HL-60 (cell line): Measurements from ENCODE around the gene NRXN3.

ENCODE experiments used
- DNase-seq, 2 experiments: peaks; one replicate each; pipeline ENCODE4 v3.0.0-alpha.2; 2010 to 2020; ENCODE audit warnings: low read depth in 1 of 2, low spot score in 1 of 2
- H3K27ac ChIP-seq: fragments of 250-450 bp; sonication (Bioruptor Pico); replicated peaks from 2 replicates; pipeline ENCODE4 v1.5.1; 2020; ENCODE audit warnings: mild to moderate bottlenecking, moderate library complexity
- H3K27me3 ChIP-seq: fragments of 250-450 bp; sonication (Bioruptor Pico); 2 replicates; pipeline ENCODE4 v1.5.1; 2021; ENCODE audit warnings: mild to moderate bottlenecking, moderate library complexity; ENCODE audit not compliant: insufficient read depth, poor library complexity, severe bottlenecking
- H3K4me3 ChIP-seq: replicated peaks from 2 replicates; pipeline ENCODE4 v1.5.1; 2011; ENCODE audit warnings: mild to moderate bottlenecking, control low read depth, low read length; ENCODE audit not compliant: insufficient read depth
- GABPA ChIP-seq: IDR thresholded peaks from 2 replicates; pipeline ENCODE4 v1.6.1; 2012; ENCODE audit warnings: low read depth
- POLR2AphosphoS5 ChIP-seq: IDR thresholded peaks from 2 replicates; pipeline ENCODE4 v1.6.1; 2012; ENCODE audit warnings: low read depth
- REST ChIP-seq: IDR thresholded peaks from 2 replicates; pipeline ENCODE4 v1.6.1; 2012; ENCODE audit warnings: low read depth; ENCODE audit not compliant: insufficient replicate concordance
- SPI1 ChIP-seq: IDR thresholded peaks from 2 replicates; pipeline ENCODE4 v1.6.1; 2012; ENCODE audit warnings: low read depth, mild to moderate bottlenecking, borderline replicate concordance
- TF ChIP-seq, protein P1 (sequence below): IDR thresholded peaks from one replicate; pipeline ENCODE4 v1.5.1; 2011; ENCODE audit warnings: low read length, control low read depth, inconsistent platforms; ENCODE audit not compliant: insufficient read depth

NRXN3 gene

DNA sequence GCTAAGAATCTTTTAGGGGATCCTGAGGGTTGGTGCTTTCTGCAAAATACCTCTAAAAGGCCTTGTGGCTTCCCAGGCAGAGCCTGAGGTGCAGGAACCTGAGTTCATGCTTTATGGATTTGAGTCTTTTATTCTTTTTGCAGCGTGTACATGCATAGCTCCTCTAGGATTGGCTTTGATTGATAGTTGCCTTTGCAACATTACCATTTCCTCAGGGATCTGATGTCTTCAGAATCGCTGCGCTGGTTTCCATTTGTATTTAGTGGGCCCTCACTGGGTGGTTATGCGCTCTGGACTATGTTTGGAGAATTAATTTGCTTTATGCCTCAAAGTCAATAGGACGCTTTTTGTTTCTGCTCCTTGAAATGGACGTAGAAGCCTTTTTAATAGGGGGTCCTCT, 16.1 kb downstream of the NRXN3 start:
- no peak for TF ChIP-seq REST
- TF ChIP-seq POLR2AphosphoS5: no peak
- TF ChIP-seq GABPA: no peak
- TF ChIP-seq SPI1: no peak
- TF ChIP-seq, protein P1, sequence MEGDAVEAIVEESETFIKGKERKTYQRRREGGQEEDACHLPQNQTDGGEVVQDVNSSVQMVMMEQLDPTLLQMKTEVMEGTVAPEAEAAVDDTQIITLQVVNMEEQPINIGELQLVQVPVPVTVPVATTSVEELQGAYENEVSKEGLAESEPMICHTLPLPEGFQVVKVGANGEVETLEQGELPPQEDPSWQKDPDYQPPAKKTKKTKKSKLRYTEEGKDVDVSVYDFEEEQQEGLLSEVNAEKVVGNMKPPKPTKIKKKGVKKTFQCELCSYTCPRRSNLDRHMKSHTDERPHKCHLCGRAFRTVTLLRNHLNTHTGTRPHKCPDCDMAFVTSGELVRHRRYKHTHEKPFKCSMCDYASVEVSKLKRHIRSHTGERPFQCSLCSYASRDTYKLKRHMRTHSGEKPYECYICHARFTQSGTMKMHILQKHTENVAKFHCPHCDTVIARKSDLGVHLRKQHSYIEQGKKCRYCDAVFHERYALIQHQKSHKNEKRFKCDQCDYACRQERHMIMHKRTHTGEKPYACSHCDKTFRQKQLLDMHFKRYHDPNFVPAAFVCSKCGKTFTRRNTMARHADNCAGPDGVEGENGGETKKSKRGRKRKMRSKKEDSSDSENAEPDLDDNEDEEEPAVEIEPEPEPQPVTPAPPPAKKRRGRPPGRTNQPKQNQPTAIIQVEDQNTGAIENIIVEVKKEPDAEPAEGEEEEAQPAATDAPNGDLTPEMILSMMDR: no peak
- DNase-seq: no peak
- Histone ChIP-seq H3K4me3 (no peak overlapping the region), H3K27me3 (no peaks in the 10 kb centered on the region), H3K27ac (no peak overlapping the region)

DNA sequence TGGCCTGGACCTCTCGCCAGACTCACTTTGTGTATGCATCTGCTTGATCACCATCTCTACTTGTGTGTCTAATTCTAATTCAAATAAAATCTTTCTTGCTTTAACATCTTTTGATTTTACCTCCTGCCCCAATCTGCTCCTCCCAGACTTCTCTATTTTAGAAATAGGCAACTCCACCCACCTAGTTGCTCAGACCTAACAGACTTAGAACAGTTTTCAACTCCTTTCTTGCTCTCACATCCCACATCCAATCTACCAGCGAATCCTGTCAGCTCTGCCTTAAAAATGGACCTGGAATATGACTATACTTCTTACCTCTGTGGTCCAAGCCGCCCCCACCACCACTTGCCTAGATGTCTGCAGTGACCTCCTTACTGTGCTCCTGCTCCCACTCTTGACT, 18.7 kb downstream of the NRXN3 start:
- Histone ChIP-seq H3K4me3 (no peak overlapping the region), H3K27ac (no peak overlapping the region), H3K27me3 (no peaks in the 10 kb centered on the region)
- no peak for TF ChIP-seq SPI1
- no peak for TF ChIP-seq REST
- TF ChIP-seq POLR2AphosphoS5: no peak
- no peak for TF ChIP-seq GABPA
- TF ChIP-seq, protein P1: no peak
- DNase-seq: no peak

GRCh38 chr14:78195431-78195830, 25.3 kb downstream of the NRXN3 start:
- H3K4me3 ChIP-seq: no peak overlapping the region
- no peak overlapping the region for H3K27ac ChIP-seq
- no peaks in the 10 kb centered on the region for H3K27me3 ChIP-seq
- DNase-seq: no peak
- TF ChIP-seq, protein P1: no peak
- no peak for TF ChIP-seq POLR2AphosphoS5
- TF ChIP-seq GABPA: no peak
- no peak for TF ChIP-seq SPI1
- no peak for TF ChIP-seq REST
